IPS-20b (cell line): ENCODE measurements around the gene INPP5A.
"Not testable (repeated sequence)": the region's sequence is repeated elsewhere in the genome, so short reads cannot be mapped to it uniquely, and the experiment has no call there.

Experiments
- H3K27ac ChIP-seq: one replicate; pipeline ENCODE4 v1.5.1; 2013; ENCODE audit warnings: low read length
- H3K27me3 ChIP-seq: 2 replicates; pipeline ENCODE4 v1.6.1; 2013; ENCODE audit warnings: mild to moderate bottlenecking, low read length, inconsistent platforms; ENCODE audit not compliant: insufficient read depth
- H3K36me3 ChIP-seq: 2 replicates; pipeline ENCODE4 v1.6.1; 2013; ENCODE audit warnings: low read depth, mild to moderate bottlenecking, inconsistent platforms, low read length, moderate library complexity; ENCODE audit not compliant: insufficient read depth
- H3K4me1 ChIP-seq: 2 replicates; pipeline ENCODE4 v1.6.1; 2013; ENCODE audit warnings: mild to moderate bottlenecking, control low read depth, inconsistent platforms, low read length, moderate library complexity; ENCODE audit not compliant: insufficient read depth
- H3K4me3 ChIP-seq: 2 replicates; pipeline ENCODE4 v1.5.1; 2013; ENCODE audit warnings: mild to moderate bottlenecking, low read length, inconsistent platforms
- H3K9ac ChIP-seq: 2 replicates; pipeline ENCODE4 v1.6.1; 2013; ENCODE audit warnings: low read depth, mild to moderate bottlenecking, inconsistent platforms, low read length, moderate library complexity
- H3K9me3 ChIP-seq: 2 replicates; pipeline ENCODE4 v1.6.1; 2013; ENCODE audit warnings: mild to moderate bottlenecking, low read depth, low read length, inconsistent platforms; ENCODE audit not compliant: insufficient read depth

The INPP5A gene

DNA sequence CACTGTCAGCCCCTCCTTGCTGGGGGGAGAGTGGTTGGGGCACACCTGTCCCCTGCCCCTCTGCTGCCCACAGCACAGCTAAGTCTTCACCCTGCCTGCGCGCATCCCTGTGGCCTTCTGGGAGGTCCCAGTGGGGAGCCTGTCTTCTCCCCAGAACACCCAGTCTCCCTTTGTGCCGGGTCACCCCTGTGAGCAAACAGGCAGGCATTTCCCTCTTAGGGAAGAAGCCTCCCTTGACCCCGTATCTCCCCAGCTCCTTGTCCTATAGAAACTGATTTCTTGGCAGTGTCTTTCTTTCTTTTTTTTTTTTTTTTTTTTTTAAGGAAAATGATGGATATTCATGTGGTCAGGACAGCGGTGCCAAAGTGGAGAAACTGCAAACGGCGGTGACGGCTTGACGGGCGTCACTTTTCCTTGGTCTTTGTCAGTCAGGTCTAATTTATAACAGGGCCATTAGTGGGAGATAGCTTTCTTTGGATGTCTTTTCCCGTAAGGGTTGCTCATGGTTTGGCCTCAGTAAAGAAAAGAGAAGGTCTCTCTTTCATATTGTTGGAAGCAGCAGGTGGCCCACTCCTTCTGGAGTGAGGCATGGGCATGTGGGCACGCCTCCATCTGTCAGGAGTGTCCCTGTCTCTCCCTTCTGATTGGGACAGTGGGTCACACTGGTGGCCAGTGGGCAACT lies 133.1 kb downstream of the INPP5A start:
- Histone ChIP-seq H3K27ac (no peak overlapping the region), H3K9ac (no peak overlapping the region), H3K27me3 (no peaks in the 10 kb centered on the region), H3K36me3 (no peaks in the 10 kb centered on the region), H3K4me3 (no peak overlapping the region), H3K9me3 (no peaks in the 10 kb centered on the region), H3K4me1 (no peaks in the 10 kb centered on the region)

DNA sequence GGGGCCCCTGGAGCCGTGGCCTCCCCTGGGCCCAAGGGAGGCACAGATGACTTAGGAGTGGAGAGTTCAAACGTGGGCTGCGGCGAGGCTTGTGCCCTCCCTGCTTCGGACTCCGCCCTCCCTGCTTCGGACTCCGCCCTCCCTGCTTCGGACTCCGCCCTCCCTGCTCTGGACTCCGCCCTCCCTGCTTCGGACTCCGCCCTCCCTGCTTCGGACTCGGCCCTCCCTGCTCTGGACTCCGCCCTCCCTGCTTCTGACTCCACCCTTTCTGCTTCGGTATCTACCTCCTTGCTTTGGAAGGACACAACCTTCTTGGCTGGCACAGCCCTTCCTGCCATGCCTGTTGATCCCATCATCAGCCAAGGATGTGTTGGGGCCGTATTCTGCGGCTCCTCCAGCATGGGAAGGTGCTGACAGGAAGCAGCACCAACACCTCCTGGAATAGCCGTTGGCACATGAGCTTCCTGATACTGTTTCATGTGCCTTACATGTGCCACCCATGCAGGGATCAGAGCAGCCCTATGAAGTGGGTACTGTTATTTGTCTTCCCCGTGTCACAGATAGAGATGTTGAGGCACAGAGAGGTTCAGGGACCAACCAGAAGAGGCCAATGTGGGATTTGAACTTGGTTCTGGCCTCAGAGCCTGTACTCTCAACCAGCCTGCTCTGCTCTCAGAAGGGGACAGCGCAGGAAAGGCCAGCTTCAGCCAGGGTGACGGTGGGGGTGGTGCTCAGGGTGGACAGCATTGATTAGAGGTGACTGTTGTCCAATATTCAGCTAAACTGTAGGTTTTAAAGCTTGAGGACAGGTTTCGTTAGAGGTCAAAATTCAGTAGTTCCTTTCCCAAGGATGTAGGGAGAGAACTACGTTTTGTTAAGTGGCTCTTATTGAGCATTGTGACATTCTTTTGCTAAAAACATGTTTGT lies 133.9 kb downstream of the INPP5A start:
- Histone ChIP-seq H3K9ac (no peak overlapping the region), H3K27ac (no peak overlapping the region), H3K4me3 (no peak overlapping the region), H3K9me3 (no peaks in the 10 kb centered on the region), H3K4me1 (no peaks in the 10 kb centered on the region), H3K36me3 (no peaks in the 10 kb centered on the region), H3K27me3 (no peaks in the 10 kb centered on the region)

DNA sequence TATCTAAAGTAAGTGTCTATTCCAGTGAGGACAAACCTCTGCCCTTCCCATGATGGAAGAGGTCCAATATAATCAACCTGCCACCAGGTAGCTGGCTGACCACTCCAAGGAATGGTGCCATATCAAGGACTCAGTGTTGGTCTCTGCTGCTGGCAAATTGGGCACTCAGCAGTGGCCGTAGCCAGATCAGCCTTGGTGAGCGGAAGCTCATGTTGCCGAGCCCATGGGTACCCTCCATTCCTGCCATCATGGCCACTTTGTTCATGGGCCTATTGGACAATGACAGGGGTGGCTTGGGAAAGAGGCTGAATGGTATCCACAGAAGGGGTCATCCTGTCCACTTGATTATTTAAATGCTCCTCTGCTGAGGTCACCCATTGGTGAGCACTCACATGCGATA lies 136.2 kb downstream of the INPP5A start:
- H3K36me3 ChIP-seq, H3K4me3 ChIP-seq, H3K27ac ChIP-seq, H3K9ac ChIP-seq, H3K9me3 ChIP-seq, H3K27me3 ChIP-seq, H3K4me1 ChIP-seq: not testable (repeated sequence)

DNA sequence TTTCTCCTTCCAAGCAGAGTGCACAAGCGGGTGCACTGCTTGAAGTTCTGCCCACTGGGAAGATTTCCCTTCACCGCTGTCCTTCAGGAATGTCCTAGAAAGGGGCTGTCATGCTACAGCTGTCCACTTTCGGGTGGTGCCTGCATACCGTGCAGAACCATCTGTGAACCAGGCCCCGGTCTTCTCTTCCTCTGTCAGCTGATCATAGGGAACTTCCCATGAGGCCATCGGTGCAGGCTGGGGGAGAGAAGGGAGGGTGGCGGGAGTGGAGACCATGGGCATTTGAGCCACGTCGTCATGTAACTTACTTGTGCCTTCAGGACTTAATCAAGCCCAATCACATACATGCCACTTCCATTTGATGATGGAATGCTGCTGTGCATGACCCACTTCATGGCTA lies 136.7 kb downstream of the INPP5A start:
- no peaks in the 10 kb centered on the region for H3K27me3 ChIP-seq
- H3K4me1 ChIP-seq: no peaks in the 10 kb centered on the region
- no peaks in the 10 kb centered on the region for H3K36me3 ChIP-seq
- H3K9ac ChIP-seq: no peak overlapping the region
- H3K4me3 ChIP-seq: no peak overlapping the region
- H3K27ac ChIP-seq: no peak overlapping the region
- no peaks in the 10 kb centered on the region for H3K9me3 ChIP-seq

DNA sequence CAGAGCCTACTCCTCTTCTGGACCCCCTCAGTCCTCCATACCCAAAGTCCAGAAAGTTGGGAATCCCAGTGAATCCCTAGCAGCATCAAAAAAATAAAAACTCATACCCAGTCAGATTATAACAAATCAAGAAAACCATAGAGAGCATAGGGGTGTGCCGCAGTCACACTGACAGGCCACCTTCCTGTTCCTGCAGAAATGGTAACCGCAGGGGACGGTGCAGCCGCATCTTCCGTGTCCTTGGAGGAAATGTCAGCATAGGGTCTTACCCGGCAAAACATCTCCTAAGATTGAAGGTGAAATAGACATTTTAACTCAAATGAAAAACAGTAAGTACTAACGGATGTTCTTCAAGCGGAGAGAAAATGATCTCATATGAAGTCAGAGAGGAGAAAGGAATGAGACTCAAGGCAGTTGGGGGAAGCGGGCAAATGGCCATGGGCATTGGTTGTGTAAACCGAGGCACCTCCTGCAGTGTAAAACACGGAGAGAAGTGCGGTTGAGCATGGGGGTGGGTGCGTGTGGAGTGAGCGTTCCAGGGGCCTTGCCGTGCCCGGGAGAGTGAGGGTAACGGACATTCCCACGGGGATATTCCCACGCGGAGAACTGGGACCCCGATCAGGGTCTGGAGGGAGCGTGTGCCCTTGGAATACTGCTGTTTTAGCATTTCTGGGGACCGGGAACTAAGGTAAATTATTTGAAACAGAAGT lies 137.6 kb downstream of the INPP5A start:
- Histone ChIP-seq H3K27ac (no peak overlapping the region), H3K9ac (no peak overlapping the region), H3K36me3 (no peaks in the 10 kb centered on the region), H3K9me3 (no peaks in the 10 kb centered on the region), H3K4me1 (no peaks in the 10 kb centered on the region), H3K27me3 (no peaks in the 10 kb centered on the region), H3K4me3 (no peak overlapping the region)

DNA sequence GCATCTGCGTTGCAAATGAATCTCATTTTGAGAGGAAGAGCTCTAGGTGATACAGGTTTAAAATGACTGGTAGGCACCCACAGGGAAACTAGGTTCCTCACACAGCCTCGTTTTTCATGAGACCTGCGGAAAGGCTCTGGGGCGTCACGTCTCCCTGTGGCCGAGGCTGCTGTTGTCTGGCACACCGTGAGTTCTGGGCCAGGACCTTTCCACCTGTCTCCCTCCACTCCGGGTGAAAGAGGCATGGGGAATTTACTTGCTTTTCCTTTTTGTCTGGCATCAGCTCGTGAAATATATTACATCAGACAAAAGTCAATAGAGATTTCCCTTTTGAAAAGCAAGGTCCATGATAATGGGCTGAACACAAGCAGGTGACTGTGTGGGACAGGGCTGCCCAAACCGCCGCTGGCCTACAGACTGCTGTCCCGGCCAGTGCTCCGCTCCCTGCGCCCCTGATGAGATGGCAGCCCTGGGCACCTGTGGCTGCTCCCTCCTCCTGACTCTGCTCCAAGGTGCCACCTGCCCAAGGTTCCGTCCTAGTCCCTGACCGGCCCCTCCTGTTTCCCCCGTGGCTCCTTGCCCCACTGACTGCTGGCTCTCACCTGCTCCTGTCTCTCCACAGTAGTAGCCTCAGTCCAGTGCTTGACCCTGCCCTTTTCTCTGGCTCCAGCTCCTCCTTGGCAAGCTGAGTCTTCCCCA lies 138.8 kb downstream of the INPP5A start:
- no peaks in the 10 kb centered on the region for H3K27me3 ChIP-seq
- no peaks in the 10 kb centered on the region for H3K4me1 ChIP-seq
- no peak overlapping the region for H3K27ac ChIP-seq
- no peak overlapping the region for H3K4me3 ChIP-seq
- H3K9ac ChIP-seq: no peak overlapping the region
- H3K36me3 ChIP-seq: no peaks in the 10 kb centered on the region
- H3K9me3 ChIP-seq: no peaks in the 10 kb centered on the region

DNA sequence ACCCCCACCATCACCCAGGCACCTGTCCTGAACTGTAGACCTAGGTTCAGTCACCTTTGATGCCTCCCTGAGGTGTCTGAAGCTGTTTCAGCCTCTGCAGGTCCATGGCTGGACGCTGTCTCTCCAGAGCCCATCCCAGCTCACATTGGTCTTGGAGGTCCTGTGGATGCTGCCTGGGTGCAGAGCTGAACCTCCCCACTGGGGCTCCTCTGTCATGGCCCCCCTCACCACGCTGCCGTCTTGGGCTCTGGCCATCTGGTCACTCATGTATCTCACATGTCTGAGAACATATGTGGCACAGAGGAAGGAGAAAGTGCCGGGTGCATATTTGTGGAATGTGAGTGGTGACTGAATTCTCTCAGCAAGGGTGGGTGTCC lies 139.5 kb downstream of the INPP5A start:
- Histone ChIP-seq H3K4me3 (no peak overlapping the region), H3K36me3 (no peaks in the 10 kb centered on the region), H3K9me3 (no peaks in the 10 kb centered on the region), H3K27me3 (no peaks in the 10 kb centered on the region), H3K27ac (no peak overlapping the region), H3K4me1 (no peaks in the 10 kb centered on the region), H3K9ac (no peak overlapping the region)

DNA sequence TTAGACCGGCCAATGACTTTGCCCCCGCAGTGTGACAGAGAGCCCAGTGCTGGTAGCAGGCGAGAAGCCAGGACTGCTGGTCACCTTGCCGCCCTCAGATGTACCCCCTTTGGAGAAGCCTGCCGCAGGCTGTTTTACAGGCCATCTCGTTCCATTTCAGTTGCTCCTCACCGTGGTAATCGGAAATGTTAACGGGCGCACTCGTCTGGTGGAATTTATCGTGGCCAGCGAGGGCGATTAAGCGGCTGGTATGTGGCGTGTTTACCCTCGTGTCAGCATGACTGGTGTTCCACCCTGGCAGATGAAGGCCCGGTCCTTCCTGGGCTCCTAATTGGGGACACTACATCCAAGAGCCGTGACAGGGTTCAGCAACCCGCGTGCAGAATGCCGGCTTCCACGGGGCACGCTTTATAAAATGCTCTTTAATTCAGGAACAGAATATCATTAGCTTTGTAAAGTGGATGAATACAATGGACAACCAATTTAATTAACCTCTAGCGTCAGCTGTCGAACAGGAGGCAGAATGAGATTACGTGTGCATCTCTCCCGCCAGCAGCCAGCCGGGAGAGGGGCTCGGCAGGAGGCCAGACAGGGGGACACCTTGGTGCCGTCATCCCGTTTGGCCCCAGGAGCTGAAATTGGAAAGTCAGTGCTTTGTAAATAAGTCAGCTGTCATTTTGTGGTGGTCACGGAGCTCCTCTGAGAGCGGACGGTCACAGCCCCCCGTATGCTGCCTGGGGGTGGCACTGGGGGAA lies 140.1 kb downstream of the INPP5A start:
- no peaks in the 10 kb centered on the region for H3K36me3 ChIP-seq
- no peak overlapping the region for H3K27ac ChIP-seq
- no peaks in the 10 kb centered on the region for H3K9me3 ChIP-seq
- no peaks in the 10 kb centered on the region for H3K27me3 ChIP-seq
- no peaks in the 10 kb centered on the region for H3K4me1 ChIP-seq
- H3K4me3 ChIP-seq: no peak overlapping the region
- no peak overlapping the region for H3K9ac ChIP-seq

DNA sequence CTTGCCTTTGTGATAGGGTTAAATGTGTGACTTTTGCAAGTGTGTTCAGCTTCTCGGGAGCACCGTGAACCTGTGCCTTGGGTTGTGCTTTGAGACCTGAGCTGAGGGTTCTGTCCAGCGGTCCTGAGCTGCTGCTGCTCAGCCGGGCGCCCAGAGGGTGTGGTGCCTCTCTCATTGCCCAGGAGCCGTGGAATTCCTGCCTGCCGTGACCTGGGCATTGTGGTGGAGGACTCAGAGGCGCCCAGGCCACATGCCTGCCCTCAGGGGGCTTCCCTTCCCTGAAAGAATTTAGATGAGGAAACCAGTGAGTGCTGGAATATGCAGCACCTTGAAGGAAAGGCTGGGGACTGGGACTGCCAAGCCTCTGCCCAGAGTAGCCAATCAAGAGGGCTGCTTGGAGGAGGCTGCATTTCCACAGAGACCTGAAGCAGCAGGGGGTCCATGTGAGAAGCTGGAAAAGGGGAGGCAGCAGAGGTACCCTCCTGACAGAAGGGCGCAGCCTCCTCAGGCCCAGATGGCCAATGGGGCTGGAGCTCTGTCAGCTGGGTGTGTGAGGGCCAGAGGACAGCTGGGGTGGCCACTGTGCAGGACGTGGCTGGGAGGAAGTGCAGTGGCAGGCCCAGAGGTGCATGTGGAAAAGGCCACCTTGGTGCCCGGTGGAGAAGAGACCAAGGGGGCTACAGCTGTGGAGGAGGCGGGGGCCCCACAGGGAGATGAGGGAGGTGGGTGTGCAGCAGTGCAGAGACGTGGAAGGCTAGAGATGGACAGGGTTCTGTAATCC lies 141.0 kb downstream of the INPP5A start:
- no peak overlapping the region for H3K9ac ChIP-seq
- no peaks in the 10 kb centered on the region for H3K27me3 ChIP-seq
- no peaks in the 10 kb centered on the region for H3K36me3 ChIP-seq
- no peak overlapping the region for H3K4me3 ChIP-seq
- H3K9me3 ChIP-seq: no peaks in the 10 kb centered on the region
- H3K4me1 ChIP-seq: no peaks in the 10 kb centered on the region
- no peak overlapping the region for H3K27ac ChIP-seq

DNA sequence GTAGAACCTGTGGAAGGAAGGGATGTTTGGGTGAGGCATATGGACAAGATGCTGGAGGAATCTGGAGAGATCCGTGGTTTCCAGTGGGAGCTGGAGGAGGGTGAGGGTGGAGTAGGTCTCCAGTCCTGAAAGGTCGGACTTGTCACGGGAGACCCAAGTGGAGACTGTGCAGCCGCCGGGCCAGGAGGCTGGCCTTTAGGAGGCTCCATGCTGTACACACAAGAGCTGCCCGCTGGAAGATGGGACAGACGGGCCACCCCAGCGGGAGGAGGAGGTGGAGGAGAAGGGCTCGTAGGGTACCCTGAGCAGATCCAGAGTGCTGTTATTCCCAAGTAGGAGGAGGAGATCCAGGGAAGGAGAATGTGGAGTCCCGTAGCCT lies 141.6 kb downstream of the INPP5A start:
- H3K27ac ChIP-seq: no peak overlapping the region
- H3K36me3 ChIP-seq: no peaks in the 10 kb centered on the region
- no peak overlapping the region for H3K9ac ChIP-seq
- H3K27me3 ChIP-seq: no peaks in the 10 kb centered on the region
- no peaks in the 10 kb centered on the region for H3K9me3 ChIP-seq
- H3K4me3 ChIP-seq: no peak overlapping the region
- no peaks in the 10 kb centered on the region for H3K4me1 ChIP-seq
